ENCODE results near the gene NCAPD2.
"Not testable (repeated sequence)": the region's sequence is repeated elsewhere in the genome, so short reads cannot be mapped to it uniquely, and the experiment has no call there.

Gene NCAPD2

GRCh38 chr12:6465467-6466183, 28.3 kb upstream of the NCAPD2 start:
- DNase-seq (ENCODE audit: low spot score): peak; percentile 83

- DNase-seq (ENCODE audit: low spot score): no peak
These were observed 27.7 kb upstream of the NCAPD2 start for GRCh38 chr12:6466184-6466573.

GRCh38 chr12:6466751-6467150, 27.2 kb upstream of the NCAPD2 start:
- not testable (repeated sequence) for DNase-seq (ENCODE audit: low spot score)

- not testable (repeated sequence) for DNase-seq (ENCODE audit: low spot score)
These were observed 26.2 kb upstream of the NCAPD2 start for GRCh38 chr12:6467571-6468282.

- DNase-seq (ENCODE audit: low spot score): no peak
These were observed 25.7 kb upstream of the NCAPD2 start for GRCh38 chr12:6468283-6468575.

- DNase-seq (ENCODE audit: low spot score): peak; percentile 14
These were observed 24.8 kb upstream of the NCAPD2 start for GRCh38 chr12:6469092-6469491.

GRCh38 chr12:6469609-6470374, 24.1 kb upstream of the NCAPD2 start:
- peak; percentile 13 for DNase-seq (ENCODE audit: low spot score)

- peak; percentile 97 for DNase-seq (ENCODE audit: low spot score)
These were observed 23.3 kb upstream of the NCAPD2 start, which contains the start of gene VAMP1 for GRCh38 chr12:6470375-6471163. TSS of gene VAMP1 (minus strand) at chr12:6470677. CDS start at chr12:6470531, 146 bp downstream.

GRCh38 chr12:6471989-6472360, 21.9 kb upstream of the NCAPD2 start:
- no peak for DNase-seq (ENCODE audit: low spot score)

- no peak for DNase-seq (ENCODE audit: low spot score)
These were observed 21.4 kb upstream of the NCAPD2 start for GRCh38 chr12:6472491-6472890.

- DNase-seq (ENCODE audit: low spot score): not testable (repeated sequence)
These were observed 18.5 kb upstream of the NCAPD2 start for GRCh38 chr12:6475233-6475975.

- no peak for DNase-seq (ENCODE audit: low spot score)
These were observed 17.4 kb upstream of the NCAPD2 start for GRCh38 chr12:6476489-6476888.

GRCh38 chr12:6477601-6478377, 16.1 kb upstream of the NCAPD2 start:
- not testable (repeated sequence) for DNase-seq (ENCODE audit: low spot score)

- no peak for DNase-seq (ENCODE audit: low spot score)
These were observed 15.5 kb upstream of the NCAPD2 start for GRCh38 chr12:6478416-6478815.

GRCh38 chr12:6488240-6488639, 5.7 kb upstream of the NCAPD2 start:
- no peak for DNase-seq (ENCODE audit: low spot score)

- no peak for DNase-seq (ENCODE audit: low spot score)
These were observed 4.5 kb upstream of the NCAPD2 start for GRCh38 chr12:6489449-6489848.

- not testable (repeated sequence) for DNase-seq (ENCODE audit: low spot score)
These were observed 3.2 kb upstream of the NCAPD2 start for GRCh38 chr12:6490673-6491072.

- DNase-seq (ENCODE audit: low spot score): peak; percentile 95
These were observed 935 bp upstream of the NCAPD2 start, which contains the start of gene MRPL51 for GRCh38 chr12:6492838-6493496. TSS of gene MRPL51 (minus strand) at chr12:6493262. CDS start at chr12:6493136, 126 bp downstream.

GRCh38 chr12:6494258-6494743, 399 bp downstream of the NCAPD2 start:
- no peak for DNase-seq (ENCODE audit: low spot score)

GRCh38 chr12:6494968-6495367, 1.1 kb downstream of the NCAPD2 start:
- DNase-seq (ENCODE audit: low spot score): no peak

Data from cerebellar cortex (tissue), 1 donor.